Lower lobe of right lung (tissue), 2 donors: ENCODE data around the gene TTC22. TPM values are rescaled to one million over a fixed set of nuclear protein-coding genes. Genes with fewer than 3 reads are reported as not detected.

Experiments
- ATAC-seq, 2 donors: fragments of 200-7000 bp; cut with Tn5 transposase; one replicate each; pipeline ENCODE4 v1.9.1; 2020 to 2022; ENCODE audit warnings: mild to moderate bottlenecking in 2 of 2, moderate library complexity in 2 of 2
- DNase-seq: peaks from one replicate; pipeline ENCODE4 v3.0.0-alpha.2; 2020
- H3K27ac ChIP-seq: fragments of 200-600 bp; one replicate; pipeline ENCODE4 v1.8.0; 2022
- H3K27me3 ChIP-seq: fragments of 200-600 bp; one replicate; pipeline ENCODE4 v1.8.0; 2022; ENCODE audit warnings: low read depth
- H3K36me3 ChIP-seq: fragments of 200-600 bp; one replicate; pipeline ENCODE4 v1.8.0; 2022; ENCODE audit warnings: mild to moderate bottlenecking
- H3K4me1 ChIP-seq: fragments of 200-600 bp; one replicate; pipeline ENCODE4 v1.8.0; 2022
- H3K4me3 ChIP-seq: fragments of 200-600 bp; one replicate; pipeline ENCODE4 v1.8.0; 2022; ENCODE audit warnings: mild to moderate bottlenecking
- H3K9me3 ChIP-seq: fragments of 200-600 bp; one replicate; pipeline ENCODE4 v1.8.0; 2022
- CTCF ChIP-seq: fragments of 200-600 bp; IDR thresholded peaks from one replicate; pipeline ENCODE4 v1.8.0; 2022; ENCODE audit warnings: antibody characterized with exemption, mild to moderate bottlenecking
- intact Hi-C: fragments of 100-400 bp; cut with DNase I; formaldehyde crosslinking; loops from one replicate; pipeline ENCODE4 v1.11.0; 2022
- total RNA-seq: library from RNA; stranded (reverse); fragmentation: NEBNext Ultra II Directional; extraction: Animal tissue kit (Norgen Biotek cat#: 25700); gene quantifications from one replicate; pipeline ENCODE4 v1.2.1, GENCODE V29; 2021
- donor health status: DM: no; HTN: yes; CAD: no; lungs with severe emphysema.

The TTC22 gene
- total RNA-seq, 1 donor from 2014 or later: 8.4 TPM

- Histone ChIP-seq H3K9me3 (no peaks in the 10 kb centered on the region), H3K4me3 (no peak overlapping the region), H3K4me1 (no peaks in the 10 kb centered on the region), H3K27me3 (no peaks in the 10 kb centered on the region), H3K36me3 (peaks cover 39% of the 10 kb centered on the region), H3K27ac (no peak overlapping the region)
- intact Hi-C loops: no loop called here
- DNase-seq (no peak), ATAC-seq (no peak)
- no peak for TF ChIP-seq CTCF
These were observed 55.8 kb downstream of the TTC22 start for GRCh38 chr1:54745274-54745673.

DNA sequence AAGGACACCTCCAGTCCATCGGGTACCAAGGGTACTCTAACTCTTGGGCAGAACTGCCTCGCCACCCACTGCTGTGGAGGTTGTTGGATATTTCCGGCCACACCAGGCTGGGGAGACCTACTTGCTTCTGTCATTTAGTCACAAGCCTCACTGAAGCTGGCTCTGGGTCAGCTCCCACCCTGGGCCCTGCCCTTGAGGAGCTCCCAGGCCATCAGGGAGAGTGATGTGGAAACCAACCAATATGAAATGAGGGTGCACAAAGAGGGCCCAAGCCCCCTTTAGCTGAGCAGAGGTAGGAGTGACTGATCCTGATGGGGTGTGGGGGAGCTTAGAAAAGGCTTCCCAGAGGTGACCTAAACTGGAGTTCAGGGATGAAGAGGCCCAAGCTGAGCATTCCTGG is 56.4 kb downstream of the TTC22 start:
- Histone ChIP-seq H3K4me3 (no peak overlapping the region), H3K4me1 (no peaks in the 10 kb centered on the region), H3K27ac (no peak overlapping the region), H3K36me3 (peaks cover 45% of the 10 kb centered on the region), H3K9me3 (no peaks in the 10 kb centered on the region), H3K27me3 (no peaks in the 10 kb centered on the region)
- TF ChIP-seq CTCF: no peak
- ATAC-seq: no peak
- DNase-seq: no peak
- intact Hi-C loops: no loop called here

DNA sequence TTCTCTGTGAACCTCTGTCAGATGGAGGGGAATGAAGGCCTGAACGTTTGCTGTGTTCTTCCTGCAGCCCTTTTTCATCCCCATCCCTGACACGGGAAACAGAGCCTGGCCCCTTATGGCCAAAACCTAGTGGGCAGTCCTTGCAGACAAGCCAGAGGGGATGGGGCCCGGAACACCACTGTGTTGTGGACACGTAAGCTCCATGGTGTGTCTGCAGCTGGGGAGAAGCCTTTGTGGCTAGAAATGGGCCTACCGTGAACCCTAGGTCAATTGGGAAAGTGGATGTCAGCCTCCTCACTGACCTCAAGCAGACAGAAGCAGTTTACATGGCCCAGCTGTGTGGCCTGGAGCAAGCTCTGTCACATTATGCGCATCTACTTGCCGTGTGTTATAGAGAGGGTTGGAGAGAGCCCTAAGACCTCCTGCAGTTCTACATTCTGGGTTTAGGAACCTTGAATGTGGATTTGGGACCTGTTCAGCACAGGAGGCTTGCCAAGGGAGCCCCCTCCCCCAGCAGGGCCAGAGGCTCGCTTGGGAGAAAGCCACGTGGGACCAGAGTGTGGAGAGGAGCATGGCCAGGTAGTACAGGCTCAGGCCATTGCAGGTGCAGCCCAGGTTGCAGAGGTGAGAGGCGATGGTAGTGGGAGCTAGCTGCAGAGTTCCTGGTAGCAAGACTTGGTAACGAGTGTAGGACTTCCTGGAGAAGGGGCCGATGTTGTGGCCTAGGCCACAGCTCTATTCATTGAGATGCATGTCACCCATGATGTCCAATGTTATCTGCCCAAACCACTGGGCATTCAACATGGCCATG is 57.5 kb downstream of the TTC22 start:
- Histone ChIP-seq H3K4me3 (no peak overlapping the region), H3K27ac (no peak overlapping the region), H3K36me3 (peaks cover 55% of the 10 kb centered on the region), H3K9me3 (no peaks in the 10 kb centered on the region), H3K27me3 (no peaks in the 10 kb centered on the region), H3K4me1 (no peaks in the 10 kb centered on the region)
- no peak for TF ChIP-seq CTCF
- intact Hi-C loops: no loop called here
- ATAC-seq: peak in 1 of 2 donors; percentile 5
- no peak for DNase-seq

- H3K36me3 ChIP-seq: peaks cover 69% of the 10 kb centered on the region
- H3K27me3 ChIP-seq: no peaks in the 10 kb centered on the region
- H3K27ac ChIP-seq: no peak overlapping the region
- DNase-seq: no peak
- ATAC-seq: no peak
- no peaks in the 10 kb centered on the region for H3K4me1 ChIP-seq
- TF ChIP-seq CTCF: no peak
- intact Hi-C loops: no loop called here
- no peak overlapping the region for H3K4me3 ChIP-seq
- no peaks in the 10 kb centered on the region for H3K9me3 ChIP-seq
These were observed 58.8 kb downstream of the TTC22 start for GRCh38 chr1:54742282-54742681.

DNA sequence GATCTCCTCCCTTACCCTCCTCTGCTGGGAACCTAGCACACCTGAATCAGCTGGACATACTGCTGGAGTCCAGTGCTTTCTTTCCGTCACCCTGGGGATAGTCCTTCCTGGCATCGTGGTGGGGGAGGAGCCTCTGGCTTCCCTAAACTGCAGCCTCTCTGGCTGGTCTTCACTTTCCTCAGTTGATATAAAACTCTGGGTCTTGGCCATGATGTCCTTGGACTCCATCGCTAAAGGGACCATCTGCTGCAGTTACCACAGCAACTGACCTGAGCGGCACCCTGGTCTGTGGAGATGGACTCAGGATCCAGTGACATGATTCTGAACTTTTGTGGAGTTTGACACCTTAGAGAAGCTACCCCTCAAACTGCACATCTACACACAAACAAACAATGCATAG is 59.6 kb downstream of the TTC22 start:
- Histone ChIP-seq H3K9me3 (no peaks in the 10 kb centered on the region), H3K36me3 (peaks cover 76% of the 10 kb centered on the region), H3K4me3 (no peak overlapping the region), H3K27me3 (no peaks in the 10 kb centered on the region), H3K4me1 (no peaks in the 10 kb centered on the region), H3K27ac (no peak overlapping the region)
- ATAC-seq (no peak), DNase-seq (no peak)
- intact Hi-C loops: no loop called here
- no peak for TF ChIP-seq CTCF
